Transverse colon (tissue), 4 donors: ENCODE measurements around the gene ITGA8.

Experiments
- EP300 ChIP-seq: sonication (generic); formaldehyde crosslinking; IDR thresholded peaks from one replicate; pipeline ENCODE4 v1.6.1; 2017; ENCODE audit warnings: antibody characterized with exemption, low read depth
- POLR2A ChIP-seq: fragments of 450-650 bp; IDR thresholded peaks from one replicate; pipeline ENCODE4 v1.6.1; 2016; ENCODE audit warnings: antibody characterized with exemption, mild to moderate bottlenecking, moderate library complexity
- POLR2AphosphoS5 ChIP-seq, 3 donors: sonication (generic); formaldehyde crosslinking; IDR thresholded peaks; one replicate each; pipeline ENCODE4 v1.6.1; 2016; ENCODE audit warnings: antibody characterized with exemption in 3 of 3
- TF ChIP-seq, protein P1 (sequence below), 5 experiments: fragments of 200-600 bp in 3 of 5; fragments of 450-650 bp in 2 of 5; sonication (generic) in 3 of 5; IDR thresholded peaks; 1 replicate in 2 of 5; 2 replicates in 3 of 5; pipeline ENCODE4 v1.5.1; 2016 to 2017; ENCODE audit warnings: antibody characterized with exemption in 5 of 5, inconsistent platforms in 3 of 5, mild to moderate bottlenecking in 2 of 5, moderate library complexity in 1 of 5

DNA sequence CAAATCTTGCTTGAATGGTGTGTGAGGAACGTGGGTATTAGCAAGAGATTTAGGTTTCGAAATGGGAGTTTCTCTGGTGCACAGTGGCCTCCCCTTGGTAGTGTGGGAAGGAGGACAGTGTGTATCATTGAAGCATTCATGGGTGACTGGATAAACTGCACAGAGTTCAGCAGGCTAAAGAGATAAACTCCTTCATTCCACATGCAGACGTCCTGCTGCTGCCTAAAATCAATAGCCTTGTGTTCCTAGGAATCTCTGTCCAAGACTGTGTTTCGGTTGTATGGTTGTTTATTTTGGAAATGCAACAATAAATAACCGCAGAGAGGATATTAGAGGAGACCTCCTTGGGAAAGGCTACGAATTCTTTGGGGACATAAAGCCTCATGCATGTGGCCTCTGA, 247.7 kb downstream of the ITGA8 start:
- TF ChIP-seq EP300, result no peak
- no peak for TF ChIP-seq POLR2A
- TF ChIP-seq, protein P1, sequence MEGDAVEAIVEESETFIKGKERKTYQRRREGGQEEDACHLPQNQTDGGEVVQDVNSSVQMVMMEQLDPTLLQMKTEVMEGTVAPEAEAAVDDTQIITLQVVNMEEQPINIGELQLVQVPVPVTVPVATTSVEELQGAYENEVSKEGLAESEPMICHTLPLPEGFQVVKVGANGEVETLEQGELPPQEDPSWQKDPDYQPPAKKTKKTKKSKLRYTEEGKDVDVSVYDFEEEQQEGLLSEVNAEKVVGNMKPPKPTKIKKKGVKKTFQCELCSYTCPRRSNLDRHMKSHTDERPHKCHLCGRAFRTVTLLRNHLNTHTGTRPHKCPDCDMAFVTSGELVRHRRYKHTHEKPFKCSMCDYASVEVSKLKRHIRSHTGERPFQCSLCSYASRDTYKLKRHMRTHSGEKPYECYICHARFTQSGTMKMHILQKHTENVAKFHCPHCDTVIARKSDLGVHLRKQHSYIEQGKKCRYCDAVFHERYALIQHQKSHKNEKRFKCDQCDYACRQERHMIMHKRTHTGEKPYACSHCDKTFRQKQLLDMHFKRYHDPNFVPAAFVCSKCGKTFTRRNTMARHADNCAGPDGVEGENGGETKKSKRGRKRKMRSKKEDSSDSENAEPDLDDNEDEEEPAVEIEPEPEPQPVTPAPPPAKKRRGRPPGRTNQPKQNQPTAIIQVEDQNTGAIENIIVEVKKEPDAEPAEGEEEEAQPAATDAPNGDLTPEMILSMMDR (IDR thresholded peaks at IDR 0.05), result no peak
- no peak for TF ChIP-seq POLR2AphosphoS5 (IDR thresholded peaks at IDR 0.05)
